Lung (tissue), 12 donors: Measurements from ENCODE around the gene NOSTRIN. TPM values are rescaled to one million over a fixed set of nuclear protein-coding genes. Genes with fewer than 3 reads are reported as not detected.
"Not testable (repeated sequence)": the region's sequence is repeated elsewhere in the genome, so short reads cannot be mapped to it uniquely, and the experiment has no call there.

ENCODE experiments used
- ATAC-seq: fragments of 200-7000 bp; cut with Tn5 transposase; one replicate; pipeline ENCODE4 v1.9.1; 2020; ENCODE audit warnings: moderate number of reproducible peaks; ENCODE audit not compliant: insufficient read depth, low FRiP score
- DNase-seq, 3 donors: peaks; one replicate each; pipeline ENCODE4 v3.0.0-alpha.2; 2013 to 2017
- H3K27ac ChIP-seq, 2 donors: one replicate each; pipeline ENCODE4 v1.5.1; 2013; ENCODE audit warnings: mild to moderate bottlenecking in 2 of 2, moderate library complexity in 2 of 2, control low read depth in 1 of 2, inconsistent platforms in 1 of 2, low read depth in 1 of 2, low read length in 1 of 2
- H3K27me3 ChIP-seq, 3 donors: one replicate each; pipeline ENCODE4 v1.5.1; 2013; ENCODE audit warnings: low read length in 2 of 3; ENCODE audit not compliant: control insufficient read depth in 3 of 3, insufficient read depth in 3 of 3
- H3K36me3 ChIP-seq, 4 donors: one replicate each; pipeline ENCODE4 v1.5.1; 2013; ENCODE audit warnings: low read length in 4 of 4, mild to moderate bottlenecking in 1 of 4, moderate library complexity in 1 of 4; ENCODE audit not compliant: control insufficient read depth in 4 of 4, insufficient read depth in 4 of 4
- H3K4me1 ChIP-seq, 5 donors: one replicate each; pipeline ENCODE4 v1.5.1; 2013; ENCODE audit warnings: low read length in 5 of 5, mild to moderate bottlenecking in 2 of 5, moderate library complexity in 1 of 5; ENCODE audit not compliant: control insufficient read depth in 5 of 5, insufficient read depth in 5 of 5
- H3K4me3 ChIP-seq: one replicate; pipeline ENCODE4 v1.5.1; 2013; ENCODE audit warnings: mild to moderate bottlenecking, control low read depth, moderate library complexity
- H3K9ac ChIP-seq, 2 donors: one replicate each; pipeline ENCODE4 v1.5.1; 2013; ENCODE audit warnings: low read length in 2 of 2, control low read depth in 1 of 2; ENCODE audit not compliant: insufficient read depth in 1 of 2
- H3K9me3 ChIP-seq, 4 donors: one replicate each; pipeline ENCODE4 v1.5.1; 2013; ENCODE audit warnings: low read length in 3 of 4, mild to moderate bottlenecking in 1 of 4, moderate library complexity in 1 of 4; ENCODE audit not compliant: control insufficient read depth in 4 of 4, insufficient read depth in 3 of 4
- WGBS, 2 donors: extraction: QIAGEN DNeasy Blood & Tissue Kit; methylation state at CpG; one replicate each; pipeline ENCODE4 v1.1.7; 2013; 5-methylcytosine and 5-hydroxymethylcytosine counted together
- polyA plus RNA-seq, 2 donors: library from polyadenylated mRNA; stranded (reverse); fragments of 200-250 nt; gene quantifications; one replicate each; pipeline ENCODE4 v1.2.1, GENCODE V29; 2013
- total RNA-seq, 2 donors: library from RNA; depleted of rRNA in 1 of 2; stranded (reverse); fragments of >200 nt in 1 of 2; gene quantifications; one replicate each; pipeline ENCODE4 v1.2.1, GENCODE V29; 2014 to 2021
- TF ChIP-seq, protein P1 (sequence below): IDR thresholded peaks from 2 replicates; pipeline ENCODE4 v1.5.1; 2012; ENCODE audit warnings: mild to moderate bottlenecking; ENCODE audit errors: control extremely low read depth, extremely low read depth
- donor health status: control.
- donor health status: control.
- donor health status: Bipolar disorder and iron deficiency.
- donor health status: healthy.
- donor health status: DM: yes; HTN: yes; CAD: no.

NOSTRIN gene
- total and polyA plus RNA-seq, 4 donors, result 15.5 to 57.5 (median 33.7) TPM

DNA sequence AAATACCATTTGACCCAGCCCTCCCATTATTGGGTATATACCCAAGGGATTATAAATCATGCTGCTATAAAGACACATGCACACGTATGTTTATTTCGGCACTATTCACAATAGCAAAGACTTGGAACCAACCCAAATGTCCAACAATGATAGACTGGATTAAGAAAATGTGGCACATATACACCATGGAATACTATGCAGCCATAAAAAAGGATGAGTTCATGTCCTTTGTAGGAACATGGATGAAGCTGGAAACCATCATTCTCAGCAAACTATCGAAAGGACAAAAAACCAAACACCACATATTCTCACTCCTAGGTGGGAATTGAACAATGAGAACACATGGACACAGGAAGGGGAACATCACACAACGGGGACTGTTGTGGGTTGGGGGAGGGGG lies 68.4 kb downstream of the NOSTRIN start:
- not testable (repeated sequence) for H3K27ac ChIP-seq, ATAC-seq, H3K9me3 ChIP-seq, H3K36me3 ChIP-seq, H3K4me1 ChIP-seq, H3K4me3 ChIP-seq, H3K9ac ChIP-seq, DNase-seq, H3K27me3 ChIP-seq
- WGBS, 2 donors, result 96 to 97% methylated on average over 4 of the region's 4 CpGs

DNA sequence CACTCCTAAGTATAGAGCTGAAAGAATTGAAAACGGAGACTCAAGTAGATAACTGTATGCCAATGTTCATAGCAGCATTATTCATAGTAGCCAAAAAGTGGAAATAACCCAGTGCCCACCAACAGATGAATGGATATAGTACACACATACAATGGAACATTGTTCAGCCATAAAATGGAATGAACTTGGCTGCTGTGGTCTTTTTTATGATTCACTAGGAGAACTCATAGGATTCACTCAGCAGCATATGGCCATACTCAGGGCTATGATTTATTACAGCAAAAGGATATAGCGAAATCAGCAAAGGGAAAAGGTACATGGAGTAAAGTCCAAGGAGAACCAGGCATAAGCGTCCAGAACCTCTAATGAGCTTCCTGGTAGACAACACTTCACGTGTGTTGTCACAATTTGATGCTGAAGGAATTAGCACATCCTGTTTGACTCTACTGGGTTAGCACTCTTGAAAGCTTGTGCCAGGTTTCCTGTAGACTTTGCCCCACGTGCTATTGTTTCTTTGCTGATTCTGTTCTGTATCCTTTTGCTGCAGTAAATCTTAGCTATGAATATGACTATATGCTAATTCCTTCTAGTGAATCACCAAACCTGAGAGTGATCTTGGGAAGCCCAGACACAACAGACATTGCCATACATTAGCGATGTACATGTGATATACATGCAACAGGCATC lies 72.1 kb downstream of the NOSTRIN start:
- Histone ChIP-seq H3K9me3 (no peaks in the 10 kb centered on the region), H3K9ac (no peak overlapping the region), H3K4me3 (no peak overlapping the region), H3K27ac (no peak overlapping the region), H3K4me1 (no peaks in the 10 kb centered on the region), H3K27me3 (no peaks in the 10 kb centered on the region), H3K36me3 (peaks cover 0 to 2% (median 0%) of the 10 kb centered on the region in 4 donors)
- no peak for DNase-seq
- no peak for ATAC-seq
- TF ChIP-seq, protein P1, sequence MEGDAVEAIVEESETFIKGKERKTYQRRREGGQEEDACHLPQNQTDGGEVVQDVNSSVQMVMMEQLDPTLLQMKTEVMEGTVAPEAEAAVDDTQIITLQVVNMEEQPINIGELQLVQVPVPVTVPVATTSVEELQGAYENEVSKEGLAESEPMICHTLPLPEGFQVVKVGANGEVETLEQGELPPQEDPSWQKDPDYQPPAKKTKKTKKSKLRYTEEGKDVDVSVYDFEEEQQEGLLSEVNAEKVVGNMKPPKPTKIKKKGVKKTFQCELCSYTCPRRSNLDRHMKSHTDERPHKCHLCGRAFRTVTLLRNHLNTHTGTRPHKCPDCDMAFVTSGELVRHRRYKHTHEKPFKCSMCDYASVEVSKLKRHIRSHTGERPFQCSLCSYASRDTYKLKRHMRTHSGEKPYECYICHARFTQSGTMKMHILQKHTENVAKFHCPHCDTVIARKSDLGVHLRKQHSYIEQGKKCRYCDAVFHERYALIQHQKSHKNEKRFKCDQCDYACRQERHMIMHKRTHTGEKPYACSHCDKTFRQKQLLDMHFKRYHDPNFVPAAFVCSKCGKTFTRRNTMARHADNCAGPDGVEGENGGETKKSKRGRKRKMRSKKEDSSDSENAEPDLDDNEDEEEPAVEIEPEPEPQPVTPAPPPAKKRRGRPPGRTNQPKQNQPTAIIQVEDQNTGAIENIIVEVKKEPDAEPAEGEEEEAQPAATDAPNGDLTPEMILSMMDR, result no peak
- 90 to 91% methylated on average over 6 of the region's 6 CpGs for WGBS, 2 donors

DNA sequence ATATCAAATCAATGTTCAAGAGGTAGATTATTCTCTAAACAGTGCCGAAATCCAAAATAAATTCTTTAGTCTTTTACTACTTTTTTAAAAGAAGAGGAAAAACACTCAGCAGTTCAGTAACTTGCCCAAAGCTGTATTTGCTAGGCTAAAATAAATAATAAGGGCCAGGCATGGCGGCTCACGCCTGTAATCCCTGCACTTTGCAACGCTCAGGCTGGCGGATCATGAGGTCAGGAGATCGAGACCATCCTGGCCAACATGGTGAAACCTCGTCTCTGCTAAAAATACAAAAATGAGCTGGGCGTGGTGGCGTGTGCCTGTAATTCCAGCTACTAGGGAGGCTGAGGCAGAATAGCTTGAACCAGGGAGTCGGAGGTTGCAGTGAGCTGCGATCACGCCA lies 79.7 kb downstream of the NOSTRIN start:
- not testable (repeated sequence) for DNase-seq, H3K36me3 ChIP-seq, H3K9me3 ChIP-seq, H3K4me3 ChIP-seq, H3K4me1 ChIP-seq, H3K27ac ChIP-seq, ATAC-seq, H3K9ac ChIP-seq, H3K27me3 ChIP-seq
- WGBS, 2 donors, result 96 to 98% methylated on average over 12 of the region's 12 CpGs

DNA sequence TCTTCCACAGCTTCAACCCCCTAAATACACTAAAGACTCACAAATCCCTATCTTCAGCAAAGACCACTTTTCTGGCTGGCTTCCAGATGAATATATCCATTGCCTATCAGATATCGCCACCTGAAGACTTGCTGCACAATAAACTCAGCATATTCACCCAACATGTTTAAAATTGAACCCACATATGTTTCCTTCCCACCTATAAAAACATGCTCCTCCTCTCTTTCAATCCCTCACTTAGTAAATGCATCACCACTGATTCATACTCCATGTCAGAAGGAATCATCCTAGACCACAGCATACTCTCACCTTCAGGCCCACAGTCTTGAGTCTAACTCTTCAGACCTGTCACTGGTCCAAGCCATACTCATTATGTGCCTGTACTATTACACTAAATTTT lies 82.5 kb downstream of the NOSTRIN start:
- WGBS, 2 donors, result 96 to 97% methylated on average over 1 of the region's 1 CpG
- TF ChIP-seq, protein P1, result no peak
- ATAC-seq, result no peak

More for the DNA sequence above, 82.5 kb downstream of the NOSTRIN start:
- Histone ChIP-seq H3K9me3 (no peaks in the 10 kb centered on the region), H3K27ac (no peak overlapping the region), H3K9ac (no peak overlapping the region), H3K4me3 (no peak overlapping the region), H3K27me3 (no peaks in the 10 kb centered on the region), H3K36me3 (no peaks in the 10 kb centered on the region), H3K4me1 (peaks cover 0 to 8% (median 0%) of the 10 kb centered on the region in 5 donors)
- DNase-seq, result no peak
